ENCODE results near the gene UBE2J2.
"Not testable (repeated sequence)": the region's sequence is repeated elsewhere in the genome, so short reads cannot be mapped to it uniquely, and the experiment has no call there.

Gene UBE2J2

DNA sequence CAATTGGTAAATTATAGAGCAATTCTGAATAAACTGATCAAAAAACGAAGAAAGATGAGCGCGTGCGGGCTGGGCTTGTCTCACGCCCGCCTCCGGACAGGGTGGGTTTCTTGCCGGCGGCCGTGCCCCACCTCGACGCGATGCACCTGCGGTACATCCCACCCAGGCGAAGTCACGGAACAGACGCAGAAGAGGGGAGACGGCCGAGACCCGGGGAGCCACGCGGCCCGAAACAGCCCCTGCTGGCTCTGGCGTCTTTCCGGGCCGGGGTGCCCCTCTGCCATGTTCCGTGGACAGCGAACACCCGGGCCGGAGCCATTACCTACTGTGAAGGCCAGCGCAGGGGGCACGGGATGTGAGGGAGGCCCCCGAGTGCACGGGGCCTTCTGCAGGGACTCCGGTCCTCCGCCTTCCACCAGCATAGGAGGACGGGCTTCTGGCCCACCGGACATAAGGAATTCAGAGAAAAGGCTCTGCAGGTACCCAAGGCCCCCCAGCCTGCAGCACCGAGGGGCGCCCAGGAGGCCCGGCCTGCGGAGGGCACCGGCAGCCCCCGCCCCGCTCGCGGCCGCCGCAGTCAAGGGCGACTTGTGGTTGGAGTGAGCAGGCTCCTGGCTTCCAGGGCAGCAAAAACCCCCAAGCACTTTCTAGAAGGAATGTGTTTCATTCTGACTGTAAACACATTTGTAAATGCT is 19.5 kb downstream of the UBE2J2 start:
- no peak for DNase-seq

- no peak for DNase-seq
These were observed 20.3 kb downstream of the UBE2J2 start for GRCh38 chr1:1253314-1253713.

DNA sequence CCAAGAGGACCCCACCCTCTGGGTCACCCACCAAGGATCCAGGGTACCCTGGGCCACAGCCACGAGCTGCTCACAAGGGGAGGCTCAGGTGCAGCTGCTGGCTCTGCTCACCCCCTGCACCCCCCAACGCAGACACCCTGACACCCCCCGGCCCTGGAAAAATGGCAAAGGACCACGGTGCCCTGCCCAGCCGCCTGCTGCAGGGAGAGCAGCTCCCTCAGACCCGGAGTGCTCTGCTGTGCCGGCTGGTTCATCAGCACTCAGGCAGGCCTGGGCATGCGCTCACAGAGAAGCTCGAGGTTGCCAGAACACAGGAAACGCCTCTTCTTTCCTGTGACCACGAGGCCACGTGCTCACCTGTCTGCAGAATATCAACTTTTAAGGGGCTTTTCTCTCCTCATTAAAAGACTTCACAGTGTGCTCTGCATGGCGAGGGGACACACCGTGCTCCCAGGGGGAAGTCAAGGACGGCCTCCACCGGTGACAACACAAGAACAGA is 22.8 kb downstream of the UBE2J2 start:
- DNase-seq: peak in 1 of 2 experiments; percentile 43

GRCh38 chr1:1248009-1248913 is 25.4 kb downstream of the UBE2J2 start:
- DNase-seq: not testable (repeated sequence)

GRCh38 chr1:1247341-1247913 is 26.2 kb downstream of the UBE2J2 start:
- no peak for DNase-seq

DNA sequence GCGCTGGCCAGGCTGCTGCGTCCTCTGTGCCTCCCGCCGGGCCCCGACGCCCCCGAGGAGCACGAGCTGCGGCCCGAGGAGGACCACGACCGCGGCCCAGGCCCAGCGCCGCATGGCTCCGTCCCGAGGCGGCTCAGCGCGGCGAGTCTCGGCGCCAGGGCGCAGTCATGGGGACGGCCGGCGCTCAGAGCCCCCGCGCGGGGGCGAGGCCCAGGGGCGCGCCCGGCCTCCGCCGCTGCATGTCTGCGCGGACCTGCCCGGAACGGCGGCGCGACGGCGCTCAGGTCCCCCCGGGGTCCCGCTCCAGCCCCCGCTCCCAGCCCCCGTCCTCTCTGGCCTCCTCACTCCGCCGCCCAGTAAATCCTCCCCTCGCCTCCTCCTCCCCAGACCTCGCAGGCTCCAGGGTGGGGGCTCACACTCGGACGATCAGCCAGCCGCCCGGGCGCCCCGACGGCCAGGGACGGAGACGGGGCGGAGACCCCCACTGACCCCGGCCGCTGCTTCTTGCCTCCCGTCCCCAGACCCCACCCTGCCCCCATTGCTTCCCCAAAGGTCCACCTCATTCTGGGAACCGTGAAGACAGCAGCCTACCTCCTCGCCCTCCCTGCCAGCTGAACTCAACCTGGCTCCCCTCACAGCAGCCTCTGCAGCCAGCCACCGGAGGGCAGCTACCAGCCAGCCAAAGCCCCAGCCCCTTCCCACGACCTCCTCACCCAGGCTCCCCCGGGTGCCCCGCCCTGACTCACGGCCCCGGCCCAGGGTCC is 26.9 kb downstream of the UBE2J2 start, which contains the start of gene C1QTNF12:
TSS of gene C1QTNF12 (minus strand) at position 146 of the 764 bp plus-strand sequence. CDS start at position 114, 32 bp downstream.
- no peak for DNase-seq

- no peak for DNase-seq
These were observed 27.7 kb downstream of the UBE2J2 start for GRCh38 chr1:1245817-1246576.

DNA sequence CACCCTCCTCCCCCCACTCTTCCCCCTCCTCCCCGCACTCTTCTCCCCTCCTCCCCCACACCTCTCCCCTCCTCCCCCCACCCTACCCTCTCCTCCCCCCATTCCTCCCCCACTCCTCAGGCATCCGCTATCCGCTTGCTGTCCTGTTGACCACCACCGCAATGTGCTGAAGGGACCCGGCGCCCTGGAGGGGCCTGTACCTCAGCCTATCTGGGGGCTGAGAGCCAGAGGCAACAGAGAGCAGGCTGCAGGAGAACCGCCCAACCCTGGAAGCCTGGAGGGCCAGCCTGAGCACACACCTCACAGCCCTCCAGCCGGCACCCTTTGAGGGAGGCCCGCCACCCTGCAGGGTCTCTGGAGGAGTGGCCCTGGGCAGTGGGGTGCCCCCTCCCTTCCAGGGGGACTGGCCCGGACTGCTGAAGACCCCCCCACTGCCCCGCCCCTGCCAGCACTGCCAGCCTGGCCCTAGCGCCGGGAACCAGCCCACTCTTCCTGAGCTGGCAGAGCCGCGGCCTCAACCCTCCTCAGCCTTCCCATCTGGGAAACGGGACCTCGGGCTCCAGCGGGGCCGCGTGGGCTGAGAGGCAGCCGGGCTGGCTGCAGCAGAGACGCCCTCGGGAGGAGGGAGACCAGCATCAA is 28.4 kb downstream of the UBE2J2 start:
- DNase-seq: no peak

GRCh38 chr1:1244192-1244811 is 29.4 kb downstream of the UBE2J2 start:
- no peak for DNase-seq

GRCh38 chr1:1243807-1244191 is 29.9 kb downstream of the UBE2J2 start:
- DNase-seq: no peak

DNA sequence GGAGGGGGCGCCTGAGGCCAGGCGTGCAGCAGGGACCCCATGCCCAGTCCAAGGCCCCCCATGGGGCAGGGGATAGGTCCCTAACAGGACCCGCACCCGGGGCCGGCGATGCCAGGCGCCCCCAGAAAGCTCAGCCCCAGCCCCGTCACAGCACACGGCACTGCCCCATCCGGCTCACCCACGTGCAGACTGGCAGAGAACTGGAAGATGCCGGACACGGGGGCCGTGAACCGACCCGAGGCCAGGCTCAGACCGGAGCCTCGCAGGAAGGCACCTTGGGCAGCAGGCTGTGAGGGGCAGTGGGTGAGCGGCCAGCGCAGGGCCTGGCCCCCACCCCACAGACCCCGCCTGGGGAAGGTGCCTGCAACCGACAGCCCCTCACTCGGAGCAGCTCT is 30.4 kb downstream of the UBE2J2 start:
- no peak for DNase-seq

- no peak for DNase-seq
These were observed 31.0 kb downstream of the UBE2J2 start for GRCh38 chr1:1242461-1243265.

DNA sequence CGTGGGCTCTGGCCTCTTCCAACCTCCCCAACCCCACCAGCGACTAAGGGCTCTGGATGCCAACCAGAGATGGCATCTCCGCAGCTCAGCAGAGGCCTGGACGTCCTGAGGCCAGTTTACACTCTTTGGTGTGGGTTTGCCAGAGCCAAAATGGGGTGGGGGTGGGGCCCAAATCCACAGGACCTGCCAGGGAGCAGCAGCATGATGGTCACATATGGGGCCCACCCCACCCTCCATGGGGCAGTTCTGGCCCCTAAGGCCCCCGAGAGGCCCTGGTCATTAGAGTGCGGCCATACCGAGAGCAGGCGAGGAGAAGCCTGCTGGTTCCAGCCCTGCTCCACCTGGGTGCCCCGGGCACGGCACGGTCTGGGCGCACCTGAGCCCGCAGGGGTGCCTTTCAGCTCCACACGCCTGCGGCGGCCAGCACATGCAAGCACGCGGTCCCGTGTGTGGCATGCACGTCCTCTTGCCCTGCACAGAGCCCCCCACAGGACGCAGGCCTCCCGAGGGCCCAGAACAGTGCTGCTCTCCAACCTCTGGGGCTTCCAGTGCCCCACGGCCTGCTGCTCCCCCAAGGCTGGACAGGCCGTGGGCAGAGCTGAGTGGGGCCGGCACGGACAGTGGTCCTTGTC is 31.9 kb downstream of the UBE2J2 start:
- no peak for DNase-seq

DNA sequence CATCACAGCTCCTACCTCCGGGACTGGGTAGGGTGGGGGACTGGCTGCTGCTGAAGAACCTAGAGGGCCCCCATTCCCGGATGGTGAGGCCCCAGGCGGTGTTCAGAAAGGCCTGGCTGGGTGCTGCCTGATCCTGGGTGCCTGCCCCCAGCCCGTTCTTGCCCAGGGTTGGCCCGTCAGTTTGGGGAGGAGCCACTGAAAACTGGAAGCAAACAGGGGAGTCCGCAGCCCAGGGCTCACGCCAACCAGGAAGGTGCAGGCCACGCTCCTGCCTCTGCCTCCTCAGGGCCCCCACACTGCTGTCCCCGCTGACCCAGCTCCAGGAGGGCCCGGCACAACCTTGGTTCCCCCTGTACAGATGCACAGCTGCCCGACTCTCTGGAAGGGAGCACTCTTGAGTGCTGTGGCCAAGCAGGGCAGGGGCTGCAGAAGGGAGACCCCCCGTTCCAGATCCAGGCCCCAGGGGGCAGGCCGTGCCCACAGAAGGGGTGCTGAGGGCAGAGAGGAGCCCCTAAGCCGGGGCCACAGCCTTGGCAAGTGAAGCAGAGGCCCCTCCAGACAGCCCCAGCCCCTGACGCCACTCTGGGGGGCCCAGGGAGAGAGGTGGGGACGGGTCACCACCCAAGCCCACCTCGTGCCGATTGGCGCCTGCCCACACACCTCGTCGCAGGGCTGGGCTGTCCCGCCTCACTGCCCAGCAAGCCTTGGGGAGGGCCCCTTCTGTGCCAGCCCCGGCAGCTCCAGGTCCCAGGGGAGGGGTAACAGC is 32.6 kb downstream of the UBE2J2 start:
- DNase-seq: no peak

DNA sequence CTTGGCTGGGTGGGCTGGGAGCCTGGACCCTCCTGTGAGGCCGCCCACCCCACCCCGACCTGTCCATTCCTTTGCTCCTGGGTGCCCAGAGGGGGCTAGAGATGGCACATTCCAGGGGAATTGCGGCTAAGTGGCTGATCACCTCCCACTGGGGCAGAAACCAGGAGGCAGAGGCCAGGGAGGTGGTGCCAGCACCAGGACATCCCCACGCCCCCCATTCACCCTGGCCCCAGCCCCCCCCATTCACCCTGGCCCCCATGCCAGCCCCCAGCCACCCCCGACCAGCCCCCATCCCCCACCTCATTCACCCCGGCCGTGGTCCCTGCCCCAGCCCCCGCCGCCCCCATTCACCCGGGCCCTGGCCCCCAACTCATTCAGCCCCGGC is 33.3 kb downstream of the UBE2J2 start:
- no peak for DNase-seq

GRCh38 chr1:1239614-1240347 is 33.9 kb downstream of the UBE2J2 start:
- no peak for DNase-seq

- no peak for DNase-seq
These were observed 34.4 kb downstream of the UBE2J2 start for GRCh38 chr1:1239227-1239613.

DNA sequence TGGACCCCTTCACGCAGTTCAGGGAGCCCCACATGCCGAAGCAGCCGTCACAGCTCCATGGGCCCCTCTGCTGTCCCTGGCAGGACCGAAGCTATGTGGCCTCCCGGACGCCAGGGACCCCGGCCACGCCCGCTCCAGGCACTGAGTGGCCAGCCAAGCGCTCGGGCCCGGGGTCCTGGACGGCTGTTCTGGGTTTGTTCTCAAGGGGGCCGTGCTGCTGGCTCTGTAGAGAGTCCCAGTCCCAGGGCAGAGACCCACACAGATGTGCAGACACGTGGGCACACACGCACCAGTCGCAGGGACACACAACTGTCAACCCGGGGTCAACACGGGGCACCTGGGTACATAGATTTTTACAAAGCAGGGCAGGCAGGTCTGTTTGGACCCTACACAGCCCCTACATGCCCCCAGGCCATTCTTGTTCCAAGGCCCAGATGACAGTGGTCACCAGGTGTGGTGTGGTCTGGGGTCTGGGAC is 34.9 kb downstream of the UBE2J2 start:
- no peak for DNase-seq

Data from NCI-H187 (cell line).